Duodenal mucosa (tissue), 2 donors: ENCODE results near the gene TMEM223.

Experiments
- H3K27ac ChIP-seq: one replicate; pipeline ENCODE4 v1.7.0; 2013; ENCODE audit warnings: low read depth, low read length
- H3K27me3 ChIP-seq, 2 donors: one replicate each; pipeline ENCODE4 v1.7.0; 2013; ENCODE audit warnings: low read length in 2 of 2, control low read depth in 1 of 2; ENCODE audit not compliant: insufficient read depth in 2 of 2, control insufficient read depth in 1 of 2
- H3K36me3 ChIP-seq, 2 donors: one replicate each; pipeline ENCODE4 v1.7.0; 2013; ENCODE audit warnings: low read length in 2 of 2, control low read depth in 1 of 2; ENCODE audit not compliant: insufficient read depth in 2 of 2, control insufficient read depth in 1 of 2
- H3K4me1 ChIP-seq, 2 donors: one replicate each; pipeline ENCODE4 v1.7.0; 2013; ENCODE audit warnings: low read length in 2 of 2, control low read depth in 1 of 2; ENCODE audit not compliant: insufficient read depth in 2 of 2, control insufficient read depth in 1 of 2
- H3K4me3 ChIP-seq, 2 donors: one replicate each; pipeline ENCODE4 v1.7.0; 2013; ENCODE audit warnings: low read length in 2 of 2, low read depth in 1 of 2
- H3K9ac ChIP-seq, 2 donors: one replicate each; pipeline ENCODE4 v1.7.0; 2013; ENCODE audit warnings: low read length in 2 of 2, low read depth in 1 of 2
- H3K9me3 ChIP-seq, 2 donors: one replicate each; pipeline ENCODE4 v1.7.0; 2013; ENCODE audit warnings: low read length in 2 of 2, control low read depth in 1 of 2; ENCODE audit not compliant: control insufficient read depth in 1 of 2

TMEM223 gene

DNA sequence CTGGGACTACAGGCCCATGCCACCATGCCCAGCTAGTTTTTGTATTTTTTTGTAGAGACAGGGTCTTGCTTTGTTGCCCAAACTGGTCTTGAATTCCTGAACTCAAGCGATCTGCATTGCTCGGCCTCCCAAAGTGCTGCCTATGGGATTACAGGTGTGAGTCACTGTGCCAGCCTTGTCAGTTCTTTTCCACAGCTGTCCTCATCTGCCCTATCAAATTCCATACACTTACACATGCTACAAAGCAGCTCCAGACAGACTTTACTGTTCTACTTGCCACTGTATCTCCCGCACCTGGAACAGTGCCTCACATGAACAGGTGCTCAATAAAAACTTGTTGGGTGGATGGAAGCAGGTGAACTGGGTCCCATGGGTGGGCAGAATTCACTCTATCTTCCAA, 31.9 kb upstream of the TMEM223 start:
- Histone ChIP-seq H3K36me3 (peaks cover 44 to 82% of the 10 kb centered on the region in 2 donors), H3K27me3 (no peaks in the 10 kb centered on the region), H3K4me3 (no peak overlapping the region), H3K27ac (no peak overlapping the region), H3K9me3 (no peaks in the 10 kb centered on the region), H3K9ac (no peak overlapping the region), H3K4me1 (no peaks in the 10 kb centered on the region)

DNA sequence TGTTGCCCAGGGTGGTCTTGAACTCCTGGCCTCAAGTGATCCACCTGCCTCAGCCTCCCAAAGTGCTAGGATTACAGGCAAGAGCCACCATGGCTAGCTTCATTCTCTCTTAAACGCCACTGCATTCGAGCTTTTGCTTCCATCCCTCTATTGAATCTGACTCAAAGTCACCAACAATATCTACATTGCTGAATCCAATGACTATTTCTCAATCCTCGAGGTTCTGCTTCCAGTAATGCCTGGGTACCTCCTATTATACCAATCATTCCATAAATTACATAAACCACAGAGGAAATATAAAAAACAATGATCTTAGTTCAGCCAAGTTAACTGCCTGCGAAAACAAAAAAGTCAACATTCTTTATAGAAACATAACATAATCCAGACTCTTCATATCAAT, 25.3 kb upstream of the TMEM223 start:
- H3K36me3 ChIP-seq, result peaks cover 0 to 42% of the 10 kb centered on the region in 2 donors
- no peak overlapping the region for H3K27ac ChIP-seq
- H3K4me3 ChIP-seq, result no peak overlapping the region
- H3K27me3 ChIP-seq, result no peaks in the 10 kb centered on the region
- no peaks in the 10 kb centered on the region for H3K4me1 ChIP-seq
- H3K9me3 ChIP-seq, result no peaks in the 10 kb centered on the region
- no peak overlapping the region for H3K9ac ChIP-seq

DNA sequence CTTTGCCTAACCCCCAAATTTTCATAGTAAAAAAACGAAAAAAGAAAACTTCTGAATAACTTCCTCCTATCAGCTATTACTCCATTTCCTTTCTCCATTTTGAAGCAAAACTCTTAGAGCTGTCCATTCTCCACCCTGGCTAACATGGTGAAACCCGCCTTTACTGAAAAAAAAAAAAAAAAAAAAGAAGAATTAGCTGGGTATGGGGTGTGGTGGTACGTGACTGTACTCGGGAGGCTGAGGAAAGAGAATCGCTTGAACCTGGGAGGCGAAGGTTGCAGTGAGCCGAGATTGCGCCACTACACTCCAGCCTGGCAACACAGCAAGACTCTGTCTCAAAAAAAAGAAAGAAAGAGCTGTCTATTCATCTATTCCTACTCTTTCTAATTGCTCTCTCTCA, 24.8 kb upstream of the TMEM223 start:
- no peaks in the 10 kb centered on the region for H3K9me3 ChIP-seq
- no peaks in the 10 kb centered on the region for H3K27me3 ChIP-seq
- no peak overlapping the region for H3K4me3 ChIP-seq
- H3K36me3 ChIP-seq, result peaks cover 0 to 37% of the 10 kb centered on the region in 2 donors
- no peaks in the 10 kb centered on the region for H3K4me1 ChIP-seq
- H3K9ac ChIP-seq, result no peak overlapping the region
- no peak overlapping the region for H3K27ac ChIP-seq

DNA sequence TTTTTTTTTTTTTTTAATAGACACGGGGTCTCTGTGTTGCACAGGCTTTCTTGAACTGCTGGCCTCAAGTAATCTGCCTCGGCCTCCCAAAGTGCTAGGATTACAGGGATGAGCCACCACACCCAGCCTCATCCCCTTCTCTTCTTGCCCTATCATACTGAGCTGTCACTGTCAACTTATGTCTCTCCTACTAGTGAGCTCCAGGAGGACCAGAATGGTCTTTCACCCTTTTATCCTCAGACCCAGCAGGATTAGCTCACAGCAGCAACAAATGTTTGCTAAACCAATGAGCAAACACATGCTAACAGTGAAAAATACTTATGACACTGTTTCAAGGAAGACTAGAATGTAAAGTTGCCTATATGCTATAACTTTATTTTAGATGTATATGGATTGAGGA, 19.9 kb upstream of the TMEM223 start:
- H3K27me3 ChIP-seq, result no peaks in the 10 kb centered on the region
- no peak overlapping the region for H3K4me3 ChIP-seq
- H3K4me1 ChIP-seq, result no peaks in the 10 kb centered on the region
- no peak overlapping the region for H3K9ac ChIP-seq
- no peak overlapping the region for H3K27ac ChIP-seq
- H3K9me3 ChIP-seq, result no peaks in the 10 kb centered on the region
- H3K36me3 ChIP-seq, result peaks cover 0 to 7% of the 10 kb centered on the region in 2 donors

DNA sequence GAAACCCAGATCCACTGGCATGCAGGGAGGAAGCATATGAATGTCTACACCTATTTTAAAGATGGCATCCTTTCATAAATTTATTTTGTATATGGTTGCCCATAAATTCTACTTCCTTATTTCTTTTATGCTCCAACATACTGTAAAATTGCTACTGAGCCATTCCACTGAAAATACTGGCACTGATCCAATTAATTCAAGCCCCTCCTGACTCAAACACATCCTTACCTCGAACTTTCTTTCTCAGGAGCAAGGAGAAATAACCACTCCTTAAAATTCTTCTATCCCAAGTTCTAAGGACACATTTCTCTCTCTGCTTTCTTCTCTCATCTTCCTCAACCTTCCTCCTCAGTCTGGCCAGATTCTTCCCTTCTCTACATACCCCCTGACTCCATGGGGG, 18.9 kb upstream of the TMEM223 start:
- Histone ChIP-seq H3K9me3 (no peaks in the 10 kb centered on the region), H3K4me3 (no peak overlapping the region), H3K4me1 (peaks cover 6 to 9% of the 10 kb centered on the region in 2 donors), H3K36me3 (peaks cover 0 to 6% of the 10 kb centered on the region in 2 donors), H3K27me3 (no peaks in the 10 kb centered on the region), H3K9ac (no peak overlapping the region), H3K27ac (no peak overlapping the region)

DNA sequence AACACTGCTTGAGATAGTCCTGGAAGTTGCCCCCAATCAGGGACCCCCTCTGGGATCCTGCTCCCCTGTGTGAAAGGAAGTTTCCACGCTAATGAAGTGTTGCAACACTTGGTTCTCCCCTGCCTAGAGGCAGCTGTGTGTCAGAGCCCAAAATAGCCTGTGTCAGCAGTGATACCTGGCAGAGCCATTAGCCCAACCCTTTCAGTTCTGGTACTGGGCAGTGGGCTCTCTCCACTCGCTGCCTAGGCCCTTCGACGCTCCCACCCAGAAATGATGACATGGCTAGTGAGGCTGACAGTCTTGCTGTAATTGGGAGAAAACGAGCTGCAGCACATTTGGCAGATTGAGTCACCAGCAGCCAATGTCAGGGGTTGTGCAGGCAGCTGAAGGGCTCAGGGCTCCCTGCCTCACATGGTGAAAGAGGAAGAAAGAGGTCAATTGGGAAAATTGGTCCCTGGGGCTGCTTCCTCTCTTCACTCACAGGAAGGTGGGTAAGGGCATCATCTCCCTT, 14.9 kb upstream of the TMEM223 start:
- Histone ChIP-seq H3K27me3 (no peaks in the 10 kb centered on the region), H3K9me3 (no peaks in the 10 kb centered on the region), H3K4me3 (no peak overlapping the region), H3K4me1 (peaks cover 20 to 21% of the 10 kb centered on the region in 2 donors), H3K36me3 (peaks cover 7 to 12% of the 10 kb centered on the region in 2 donors), H3K27ac (peak overlapping the region; percentile 12), H3K9ac (no peak overlapping the region)

GRCh38 chr11:62805961-62806441, 14.2 kb upstream of the TMEM223 start:
- peak overlapping the region; percentile 85 to 96 for H3K4me3 ChIP-seq
- H3K27ac ChIP-seq, result no peak overlapping the region
- H3K4me1 ChIP-seq, result peaks cover 20 to 21% of the 10 kb centered on the region in 2 donors

DNA sequence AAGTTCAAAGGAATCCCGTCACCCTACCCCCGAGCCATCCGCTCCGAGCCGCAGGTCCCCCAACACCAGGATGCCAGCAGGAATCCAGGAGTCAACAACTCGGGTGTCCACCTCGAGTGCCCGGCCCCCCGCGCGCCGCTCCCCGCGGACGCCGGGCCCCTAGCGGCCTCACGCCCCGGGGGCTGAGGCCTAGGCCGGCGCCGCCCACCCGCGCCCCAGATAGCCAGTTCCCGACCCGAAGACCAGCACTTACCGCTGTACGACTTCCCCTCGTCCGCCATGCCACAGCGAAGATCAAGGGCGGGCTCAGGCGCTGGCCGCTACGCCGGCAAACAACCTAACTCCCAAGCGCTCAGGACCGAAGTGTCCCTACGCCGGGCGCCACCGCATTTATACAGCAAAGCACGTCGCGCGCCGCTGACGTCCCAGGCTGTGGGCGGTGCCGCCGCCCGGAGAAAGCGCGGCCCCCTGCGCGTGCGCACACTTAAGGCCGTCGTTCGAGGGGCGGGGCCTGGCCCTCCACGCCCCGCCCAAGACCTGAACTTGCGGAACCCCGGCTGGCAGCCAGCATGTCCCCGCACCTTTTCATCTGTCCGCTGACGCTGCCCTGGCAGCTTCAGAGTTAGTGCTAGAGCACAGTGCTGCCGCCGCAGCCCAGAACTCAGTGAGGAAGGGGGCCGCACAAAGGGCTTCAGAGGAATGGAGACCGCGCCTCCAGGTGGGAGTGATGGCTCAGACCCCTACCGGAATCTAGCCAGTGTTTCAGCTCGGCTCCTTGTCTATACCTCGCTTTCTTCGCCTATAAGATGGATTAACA, 13.5 kb upstream of the TMEM223 start, which contains the start of gene NXF1:
Gene NXF1, minus strand, starts transcription at position 365 of the 817 bp plus-strand sequence. Its CDS starts 84 bp downstream, at position 281.
- H3K27me3 ChIP-seq, result no peaks in the 10 kb centered on the region
- H3K27ac ChIP-seq, result peak within 1 kb of the TSS; percentile 83
- peak within 1 kb of the TSS; percentile 91 to 96 for H3K4me3 ChIP-seq
- peaks cover 20 to 21% of the 10 kb centered on the region in 2 donors for H3K4me1 ChIP-seq
- H3K9ac ChIP-seq, result peak within 1 kb of the TSS; percentile 92 to 99
- H3K9me3 ChIP-seq, result no peaks in the 10 kb centered on the region
- H3K36me3 ChIP-seq, result peaks cover 17 to 25% of the 10 kb centered on the region in 2 donors

More at GRCh38 chr11:62805961-62806441, 14.2 kb upstream of the TMEM223 start:
- Histone ChIP-seq H3K27me3 (no peaks in the 10 kb centered on the region), H3K9me3 (no peaks in the 10 kb centered on the region), H3K36me3 (peaks cover 14 to 18% of the 10 kb centered on the region in 2 donors), H3K9ac (peak overlapping the region; percentile 77 to 91)

GRCh38 chr11:62804310-62805075, 12.7 kb upstream of the TMEM223 start:
- peak overlapping the region; percentile 92 to 99 for H3K9ac ChIP-seq
- H3K4me1 ChIP-seq, result peaks cover 20 to 21% of the 10 kb centered on the region in 2 donors
- H3K27ac ChIP-seq, result peak overlapping the region; percentile 83
- peak overlapping the region; percentile 91 to 96 for H3K4me3 ChIP-seq
- H3K27me3 ChIP-seq, result no peaks in the 10 kb centered on the region
- H3K9me3 ChIP-seq, result no peaks in the 10 kb centered on the region
- H3K36me3 ChIP-seq, result peaks cover 25 to 33% of the 10 kb centered on the region in 2 donors

- peaks cover 38 to 65% of the 10 kb centered on the region in 2 donors for H3K36me3 ChIP-seq
- H3K9ac ChIP-seq, result no peak overlapping the region
- no peak overlapping the region for H3K27ac ChIP-seq
- no peaks in the 10 kb centered on the region for H3K9me3 ChIP-seq
- H3K4me1 ChIP-seq, result peaks cover 15 to 17% of the 10 kb centered on the region in 2 donors
- no peak overlapping the region for H3K4me3 ChIP-seq
- H3K27me3 ChIP-seq, result no peaks in the 10 kb centered on the region
Observed at GRCh38 chr11:62801071-62801470, 9.3 kb upstream of the TMEM223 start.
